Measurements from ENCODE around the gene INKA1.

DNA sequence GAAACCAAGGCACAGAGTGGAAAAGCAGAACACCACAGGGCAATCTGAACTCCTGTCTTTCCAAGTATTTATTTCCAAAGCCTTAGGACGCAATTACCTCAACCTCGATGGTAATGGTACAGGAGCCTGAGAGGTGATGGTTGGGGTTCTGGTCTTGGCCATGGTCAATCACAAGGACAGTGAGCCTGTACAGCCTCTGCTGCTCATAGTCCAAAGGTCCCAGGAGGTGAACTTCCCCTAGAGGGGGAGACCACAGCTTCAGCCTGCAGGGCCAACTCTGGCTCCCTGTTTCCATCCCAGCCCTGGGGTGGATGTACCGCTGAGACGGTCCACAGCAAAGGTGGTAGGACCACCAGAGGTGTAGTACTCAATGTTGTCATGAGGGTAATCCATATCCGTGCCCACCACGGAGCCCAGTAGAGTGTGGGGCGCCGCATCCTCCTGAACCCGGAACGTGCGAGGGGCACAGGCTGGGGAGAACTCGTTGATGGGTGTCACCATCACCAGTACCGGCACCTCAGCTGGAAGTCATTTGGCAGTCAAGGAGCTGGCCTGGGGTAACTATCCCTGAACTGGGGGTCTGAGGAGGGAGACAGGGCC lies 9.5 kb upstream of the INKA1 start:
- TF ChIP-seq, protein P1, sequence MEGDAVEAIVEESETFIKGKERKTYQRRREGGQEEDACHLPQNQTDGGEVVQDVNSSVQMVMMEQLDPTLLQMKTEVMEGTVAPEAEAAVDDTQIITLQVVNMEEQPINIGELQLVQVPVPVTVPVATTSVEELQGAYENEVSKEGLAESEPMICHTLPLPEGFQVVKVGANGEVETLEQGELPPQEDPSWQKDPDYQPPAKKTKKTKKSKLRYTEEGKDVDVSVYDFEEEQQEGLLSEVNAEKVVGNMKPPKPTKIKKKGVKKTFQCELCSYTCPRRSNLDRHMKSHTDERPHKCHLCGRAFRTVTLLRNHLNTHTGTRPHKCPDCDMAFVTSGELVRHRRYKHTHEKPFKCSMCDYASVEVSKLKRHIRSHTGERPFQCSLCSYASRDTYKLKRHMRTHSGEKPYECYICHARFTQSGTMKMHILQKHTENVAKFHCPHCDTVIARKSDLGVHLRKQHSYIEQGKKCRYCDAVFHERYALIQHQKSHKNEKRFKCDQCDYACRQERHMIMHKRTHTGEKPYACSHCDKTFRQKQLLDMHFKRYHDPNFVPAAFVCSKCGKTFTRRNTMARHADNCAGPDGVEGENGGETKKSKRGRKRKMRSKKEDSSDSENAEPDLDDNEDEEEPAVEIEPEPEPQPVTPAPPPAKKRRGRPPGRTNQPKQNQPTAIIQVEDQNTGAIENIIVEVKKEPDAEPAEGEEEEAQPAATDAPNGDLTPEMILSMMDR (optimal IDR thresholded peaks at IDR 0.05 in 1 of 3, IDR thresholded peaks at IDR 0.05 in 1 of 3, conservative IDR thresholded peaks at IDR 0.05 in 1 of 3; ENCODE audit: extremely low read depth in 1 of 3, insufficient read depth in 2 of 3, low read length in 3 of 3) = no peak
- no peak for TF ChIP-seq EZH2 (IDR thresholded peaks at IDR 0.05; ENCODE audit: low read length)
